SJCRH30 (cell line): ENCODE measurements around the gene C22orf31. TPM values are rescaled to one million over a fixed set of nuclear protein-coding genes. Genes with fewer than 3 reads are reported as not detected.

ENCODE experiments used
- DNase-seq, 2 experiments: peaks; one replicate each; pipeline ENCODE4 v3.0.0-alpha.2; 2015 to 2020
- H3K27ac ChIP-seq: fragments of 250-450 bp; sonication (Bioruptor Pico); 2 replicates; pipeline ENCODE4 v1.5.1; 2020; ENCODE audit warnings: mild to moderate bottlenecking, moderate library complexity
- H3K27me3 ChIP-seq: fragments of 250-450 bp; sonication (Bioruptor Pico); 2 replicates; pipeline ENCODE4 v1.5.1; 2020; ENCODE audit warnings: mild to moderate bottlenecking, moderate library complexity
- H3K36me3 ChIP-seq: fragments of 250-450 bp; sonication (Bioruptor Pico); 2 replicates; pipeline ENCODE4 v1.5.1; 2020; ENCODE audit warnings: mild to moderate bottlenecking, moderate library complexity
- H3K4me1 ChIP-seq: fragments of 250-450 bp; sonication (Bioruptor Pico); 2 replicates; pipeline ENCODE4 v1.5.1; 2020; ENCODE audit warnings: mild to moderate bottlenecking, moderate library complexity
- H3K4me3 ChIP-seq: fragments of 250-450 bp; sonication (Bioruptor Pico); 2 replicates; pipeline ENCODE4 v1.5.1; 2020; ENCODE audit warnings: mild to moderate bottlenecking, moderate library complexity
- H3K9me3 ChIP-seq: fragments of 250-450 bp; sonication (Bioruptor Pico); replicated peaks from 2 replicates; pipeline ENCODE4 v1.5.1; 2020; ENCODE audit warnings: mild to moderate bottlenecking, moderate library complexity
- total RNA-seq: library from RNA; depleted of rRNA; stranded (reverse); fragments of >200 nt; shearing (Covaris generic); gene quantifications from 2 replicates; pipeline ENCODE4 v1.2.3, GENCODE V29; 2014; rRNA removed

The C22orf31 gene
- total RNA-seq, 1 experiment from 2014 or later: not detected

DNA sequence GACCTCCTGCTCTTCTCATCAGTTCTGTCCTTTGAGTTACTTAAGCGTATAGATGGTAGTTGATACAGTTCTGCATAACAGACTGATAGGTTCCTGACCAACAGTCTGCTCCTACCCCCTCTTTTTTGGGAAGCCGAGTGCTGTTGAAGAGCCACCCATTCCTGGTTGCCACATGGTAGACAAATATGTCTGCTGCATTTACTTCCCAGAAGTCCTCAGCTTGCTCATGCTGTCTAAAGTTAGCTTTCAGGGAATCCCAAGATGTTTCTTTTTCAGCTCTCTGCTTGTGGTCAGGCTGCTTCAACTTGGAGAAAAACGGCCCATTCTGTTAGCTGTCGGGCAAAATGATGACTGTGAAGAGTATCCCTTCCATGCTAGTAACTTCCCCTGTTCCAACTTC lies 48.7 kb downstream of the C22orf31 start:
- Histone ChIP-seq H3K9me3 (no peaks in the 10 kb centered on the region), H3K27me3 (no peaks in the 10 kb centered on the region), H3K36me3 (no peaks in the 10 kb centered on the region), H3K4me3 (no peak overlapping the region), H3K4me1 (no peaks in the 10 kb centered on the region), H3K27ac (no peak overlapping the region)
- DNase-seq: no peak

- H3K27ac ChIP-seq: no peak overlapping the region
- no peaks in the 10 kb centered on the region for H3K9me3 ChIP-seq
- no peaks in the 10 kb centered on the region for H3K27me3 ChIP-seq
- DNase-seq: no peak
- H3K36me3 ChIP-seq: no peaks in the 10 kb centered on the region
- H3K4me3 ChIP-seq: no peak overlapping the region
- H3K4me1 ChIP-seq: no peaks in the 10 kb centered on the region
These were observed 49.6 kb downstream of the C22orf31 start for GRCh38 chr22:29012101-29012433.

DNA sequence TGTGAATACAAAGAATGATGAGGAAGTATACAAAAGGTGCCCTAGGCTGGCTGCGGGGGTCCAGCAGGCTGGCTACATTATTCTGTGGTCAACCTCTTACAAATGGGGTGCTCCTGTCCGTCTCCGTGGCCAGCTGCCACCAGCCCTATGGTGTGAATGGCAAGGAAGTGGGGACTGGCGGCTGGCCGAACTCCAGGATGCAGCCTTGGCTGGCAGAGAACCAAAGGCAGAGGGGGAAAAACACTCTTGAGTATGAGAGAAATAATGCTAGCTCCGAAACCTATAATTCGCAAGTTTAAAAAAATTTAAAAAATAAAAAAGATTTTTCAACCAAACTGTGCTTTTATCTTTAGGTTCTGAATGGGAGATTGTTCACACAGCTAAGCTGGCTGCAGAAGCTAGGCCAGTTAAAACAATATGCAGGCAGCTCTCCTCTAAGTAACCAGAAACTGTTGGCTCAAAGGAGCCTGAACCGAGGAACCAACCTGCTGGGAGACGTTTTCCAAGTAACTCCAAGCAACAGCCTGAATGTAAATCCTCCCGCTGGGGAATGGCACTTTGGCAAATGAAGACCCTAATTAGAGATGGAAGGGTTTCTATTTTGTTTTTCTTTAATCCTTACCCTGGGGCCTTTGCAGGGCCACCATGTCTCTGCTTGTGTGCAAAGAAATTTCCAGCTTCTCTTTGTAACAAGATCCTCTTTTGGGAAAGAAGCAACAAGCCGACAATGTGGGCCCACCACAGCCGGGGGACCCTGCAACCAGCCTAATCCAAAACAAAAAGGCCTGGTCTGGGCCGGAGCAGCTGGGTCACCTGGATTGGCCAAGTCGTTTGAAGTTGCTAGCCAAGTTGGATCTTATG lies 50.2 kb downstream of the C22orf31 start:
- H3K4me3 ChIP-seq: no peak overlapping the region
- H3K27ac ChIP-seq: no peak overlapping the region
- H3K9me3 ChIP-seq: no peaks in the 10 kb centered on the region
- no peaks in the 10 kb centered on the region for H3K36me3 ChIP-seq
- no peak for DNase-seq
- no peaks in the 10 kb centered on the region for H3K27me3 ChIP-seq
- no peaks in the 10 kb centered on the region for H3K4me1 ChIP-seq

GRCh38 chr22:29009148-29009547 lies 52.5 kb downstream of the C22orf31 start:
- DNase-seq: no peak
- H3K36me3 ChIP-seq: no peaks in the 10 kb centered on the region
- H3K27ac ChIP-seq: no peak overlapping the region
- H3K4me3 ChIP-seq: no peak overlapping the region
- H3K9me3 ChIP-seq: no peaks in the 10 kb centered on the region
- no peaks in the 10 kb centered on the region for H3K4me1 ChIP-seq
- no peaks in the 10 kb centered on the region for H3K27me3 ChIP-seq

Other genes with a start within 250 kb of the C22orf31 start
- 9.1 and 9.7 TPM in 2 replicates for gene ZNRF3, start 178.3 kb downstream of the C22orf31 start, total RNA-seq
- 37.5 and 45.7 TPM in 2 replicates for gene KREMEN1, start 11.2 kb upstream of the C22orf31 start, total RNA-seq
- gene EMID1, start 144.1 kb upstream of the C22orf31 start, total RNA-seq: 2.2 and 2.3 TPM in 2 replicates
- gene RHBDD3, start 206.2 kb upstream of the C22orf31 start, total RNA-seq: 20.3 and 21.8 TPM in 2 replicates
- 275 and 298 TPM in 2 replicates for gene EWSR1, start 206.4 kb upstream of the C22orf31 start, total RNA-seq
- 5.0 and 6.4 TPM in 2 replicates for gene GAS2L1, start 244.8 kb upstream of the C22orf31 start, total RNA-seq